HFF-Myc (cell line): ENCODE data around the gene TWIST1.

Experiments used
- DNase-seq: peaks from one replicate; pipeline ENCODE4 v3.0.0-alpha.2; 2011; ENCODE audit warnings: low read depth; ENCODE audit errors: extremely low read depth
- H3K4me3 ChIP-seq: replicated peaks from 2 replicates; pipeline ENCODE4 v1.5.1; 2011; ENCODE audit warnings: low read depth, mild to moderate bottlenecking, control low read depth, low read length
- TF ChIP-seq, protein P1 (sequence below): IDR thresholded peaks from 2 replicates; pipeline ENCODE4 v1.5.1; 2012; ENCODE audit warnings: mild to moderate bottlenecking, low read depth, low read length, control low read depth; ENCODE audit errors: missing control alignments

TWIST1 gene

DNA sequence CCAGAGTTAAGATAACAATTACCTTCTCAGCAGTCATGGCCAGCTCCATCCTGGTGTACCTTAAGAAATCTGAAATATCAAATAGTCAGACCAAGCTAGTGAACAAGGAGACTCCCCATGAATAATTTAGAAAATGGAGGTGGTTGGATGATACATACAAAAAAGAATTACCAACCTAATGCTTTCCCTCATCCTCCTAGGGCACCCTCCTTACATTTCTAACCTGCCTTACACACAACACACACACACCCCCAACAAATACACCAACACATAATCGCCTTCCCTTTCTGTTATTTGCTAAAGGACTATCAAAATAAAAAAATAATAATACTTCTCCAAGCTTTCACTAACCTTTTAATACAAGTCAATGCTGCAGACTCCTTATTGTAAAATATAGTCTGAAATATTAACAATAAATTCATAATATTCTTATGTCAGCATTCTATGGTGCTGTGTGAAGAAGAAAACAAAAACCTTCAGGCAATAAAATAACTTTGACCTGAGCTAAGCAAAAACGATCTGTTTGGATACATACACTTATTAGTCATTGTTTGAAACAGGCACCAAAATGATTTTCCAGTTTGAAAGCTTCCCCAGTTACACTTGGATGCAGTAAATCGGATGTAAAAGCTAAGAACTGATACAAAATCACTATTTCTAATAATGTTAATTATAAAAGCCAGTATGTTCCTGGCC is 3.4 kb downstream of the TWIST1 start:
- DNase-seq: no peak
- H3K4me3 ChIP-seq: peak overlapping the region; percentile 94
- TF ChIP-seq, protein P1, sequence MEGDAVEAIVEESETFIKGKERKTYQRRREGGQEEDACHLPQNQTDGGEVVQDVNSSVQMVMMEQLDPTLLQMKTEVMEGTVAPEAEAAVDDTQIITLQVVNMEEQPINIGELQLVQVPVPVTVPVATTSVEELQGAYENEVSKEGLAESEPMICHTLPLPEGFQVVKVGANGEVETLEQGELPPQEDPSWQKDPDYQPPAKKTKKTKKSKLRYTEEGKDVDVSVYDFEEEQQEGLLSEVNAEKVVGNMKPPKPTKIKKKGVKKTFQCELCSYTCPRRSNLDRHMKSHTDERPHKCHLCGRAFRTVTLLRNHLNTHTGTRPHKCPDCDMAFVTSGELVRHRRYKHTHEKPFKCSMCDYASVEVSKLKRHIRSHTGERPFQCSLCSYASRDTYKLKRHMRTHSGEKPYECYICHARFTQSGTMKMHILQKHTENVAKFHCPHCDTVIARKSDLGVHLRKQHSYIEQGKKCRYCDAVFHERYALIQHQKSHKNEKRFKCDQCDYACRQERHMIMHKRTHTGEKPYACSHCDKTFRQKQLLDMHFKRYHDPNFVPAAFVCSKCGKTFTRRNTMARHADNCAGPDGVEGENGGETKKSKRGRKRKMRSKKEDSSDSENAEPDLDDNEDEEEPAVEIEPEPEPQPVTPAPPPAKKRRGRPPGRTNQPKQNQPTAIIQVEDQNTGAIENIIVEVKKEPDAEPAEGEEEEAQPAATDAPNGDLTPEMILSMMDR: no peak

DNA sequence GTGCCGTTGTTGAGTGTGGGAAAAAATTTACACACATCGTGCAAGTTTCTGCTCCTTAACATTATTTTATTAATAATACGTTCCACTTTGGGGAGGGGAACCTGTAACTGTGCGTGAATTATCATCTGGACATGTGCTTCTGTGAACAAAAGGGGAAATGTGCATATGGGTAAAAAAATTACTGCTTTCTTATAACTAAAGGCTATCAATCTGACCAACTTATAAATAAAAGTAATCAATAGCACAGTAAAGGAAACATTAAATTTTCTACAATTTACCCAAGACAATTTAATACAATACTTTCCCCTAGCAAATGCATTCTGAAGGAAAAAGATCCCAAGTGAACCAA is 4.5 kb downstream of the TWIST1 start:
- no peak for DNase-seq
- H3K4me3 ChIP-seq: peak overlapping the region; percentile 94
- TF ChIP-seq, protein P1: no peak

DNA sequence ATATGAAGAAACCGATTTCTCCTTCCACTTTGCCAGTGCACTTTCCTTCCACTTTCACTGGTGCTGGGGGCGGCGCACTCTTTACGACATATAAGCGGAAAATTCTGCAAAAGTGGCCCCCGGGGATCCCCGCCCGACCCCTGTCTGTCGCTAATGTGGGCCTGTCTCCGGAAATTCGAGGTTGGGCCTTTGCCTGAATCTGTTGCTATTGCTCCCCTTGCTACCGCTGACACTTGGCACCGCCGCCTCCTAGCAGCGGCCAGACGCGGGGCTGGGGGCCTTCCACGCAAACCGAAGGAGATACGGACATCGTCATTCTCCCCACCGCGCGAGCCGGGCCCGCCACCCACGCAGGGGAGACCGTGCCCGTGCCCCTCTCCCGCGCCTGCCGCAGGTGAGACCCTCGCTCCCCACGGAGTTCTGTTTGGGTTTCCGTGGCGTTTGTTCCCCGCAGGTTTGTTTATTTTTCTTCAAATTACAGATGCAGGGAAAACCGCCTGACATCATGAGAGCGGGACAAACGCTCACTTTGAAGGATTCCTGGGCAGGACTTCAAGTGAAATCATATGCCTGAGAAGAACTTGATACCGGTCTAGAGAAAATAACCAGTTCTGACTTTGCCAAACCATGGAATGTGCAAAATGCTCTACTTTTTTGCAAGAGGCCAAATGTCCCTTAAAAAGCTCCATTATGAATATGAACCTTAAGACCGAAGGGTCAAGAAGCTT is 5.0 kb downstream of the TWIST1 start:
- DNase-seq: no peak
- TF ChIP-seq, protein P1: no peak
- peak overlapping the region; percentile 94 for H3K4me3 ChIP-seq

DNA sequence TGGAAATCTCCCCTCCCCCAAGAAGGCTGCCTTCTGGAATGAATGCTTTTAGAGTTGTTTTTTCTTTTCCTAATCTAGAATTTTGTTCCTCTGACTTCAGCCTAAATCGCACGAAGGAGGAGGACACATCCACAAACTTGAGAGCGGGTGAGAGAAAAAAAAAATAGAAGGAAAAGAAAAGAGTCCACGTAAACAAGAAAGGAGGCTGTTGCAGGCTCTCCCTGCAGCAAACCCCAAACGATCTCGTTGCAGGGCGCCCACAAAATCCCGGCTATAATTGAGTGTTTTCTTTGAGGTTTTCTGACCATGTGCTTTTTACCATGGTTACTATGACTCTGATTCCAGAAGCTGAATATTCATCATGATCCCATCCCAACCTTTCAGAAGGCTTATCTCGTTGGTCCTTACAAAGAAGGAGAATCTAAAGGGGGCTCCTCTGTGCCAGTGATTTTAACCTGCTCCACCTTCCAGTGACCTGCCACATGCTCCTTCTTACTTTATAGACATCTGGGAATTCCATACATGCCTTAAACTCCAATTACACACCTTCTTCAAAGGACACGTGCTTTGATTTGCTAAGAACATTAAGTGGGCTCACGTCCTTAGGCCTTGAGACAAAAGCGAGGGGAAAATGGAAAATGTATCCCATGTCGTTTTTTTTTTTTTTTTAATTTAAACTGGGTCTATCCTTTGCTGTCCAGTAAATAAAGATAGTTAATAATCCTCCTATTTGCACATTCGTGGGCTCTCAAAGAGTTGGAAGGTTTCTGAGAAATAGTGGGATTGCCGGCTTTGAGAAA is 5.8 kb downstream of the TWIST1 start:
- peak overlapping the region; percentile 94 for H3K4me3 ChIP-seq
- TF ChIP-seq, protein P1: no peak
- DNase-seq: no peak

DNA sequence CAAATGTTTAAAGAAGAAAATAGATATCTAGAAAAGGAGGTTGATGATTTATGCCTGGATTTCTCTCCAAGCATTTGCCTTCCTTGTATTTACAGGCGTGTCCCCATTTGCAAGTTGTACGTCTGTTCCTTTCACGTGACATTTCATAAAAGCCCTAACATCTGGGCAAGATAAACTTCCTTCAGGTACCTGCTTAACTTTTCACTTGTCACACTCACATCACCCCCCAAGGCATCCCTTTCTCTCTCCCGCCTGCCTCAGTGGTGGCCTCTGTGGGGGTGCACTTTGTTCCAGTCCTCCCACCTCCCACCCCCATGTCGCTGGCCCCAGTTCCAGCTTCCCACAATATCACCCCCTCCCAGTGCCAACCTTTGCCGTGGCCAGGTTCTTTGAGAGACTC is 6.7 kb downstream of the TWIST1 start:
- peak overlapping the region; percentile 94 for H3K4me3 ChIP-seq
- TF ChIP-seq, protein P1: no peak
- DNase-seq: no peak

DNA sequence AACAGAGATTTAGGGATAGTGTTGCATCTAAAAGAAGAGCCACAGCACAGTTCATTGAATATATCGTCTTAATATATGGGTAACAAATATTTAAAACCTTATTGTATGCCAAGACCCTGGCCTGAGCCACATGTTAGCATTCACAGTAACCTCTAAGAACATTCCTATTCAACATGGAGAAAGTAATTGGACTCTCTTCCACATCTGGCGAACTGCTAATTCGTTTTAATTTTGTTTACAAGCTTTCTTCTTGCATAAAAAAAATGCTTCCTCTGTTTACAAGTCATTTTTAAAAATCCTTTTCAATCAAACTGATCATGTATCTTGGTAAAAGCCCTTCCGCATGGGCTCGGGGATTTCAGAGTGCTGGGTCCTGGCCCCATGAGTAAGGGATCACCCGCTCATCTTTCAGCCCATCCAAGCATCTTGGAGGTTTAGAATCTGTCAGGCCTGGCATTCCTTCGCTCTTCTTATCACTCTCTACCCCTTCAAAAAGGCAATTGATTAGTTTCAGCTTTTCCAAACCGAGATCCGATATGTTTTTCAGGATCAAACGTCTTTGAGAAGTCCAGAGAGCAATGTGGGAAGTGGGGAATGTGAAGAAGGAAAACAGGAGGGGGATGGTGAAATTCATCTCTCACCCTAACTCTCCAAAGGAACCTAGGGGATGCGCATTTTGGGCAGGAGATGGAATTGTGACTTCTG is 7.3 kb downstream of the TWIST1 start:
- TF ChIP-seq, protein P1: no peak
- H3K4me3 ChIP-seq: no peak overlapping the region
- DNase-seq: no peak
